WERI-Rb-1 (cell line): ENCODE measurements around the gene WDR89.
A peak's percentile ranks its signal among the peaks of the same experiment; 100 is the strongest.

Source experiments
- DNase-seq: peaks from one replicate; pipeline ENCODE4 v3.0.0-alpha.2; 2020
- H3K27ac ChIP-seq: fragments of 250-450 bp; sonication (Bioruptor Pico); 2 replicates; pipeline ENCODE4 v1.5.1; 2020; ENCODE audit warnings: mild to moderate bottlenecking, moderate library complexity
- H3K27me3 ChIP-seq: fragments of 250-450 bp; sonication (Bioruptor Pico); 2 replicates; pipeline ENCODE4 v1.5.1; 2021; ENCODE audit warnings: mild to moderate bottlenecking, low read depth, moderate library complexity; ENCODE audit not compliant: insufficient read depth, severe bottlenecking
- H3K36me3 ChIP-seq: fragments of 250-450 bp; sonication (Bioruptor Pico); 2 replicates; pipeline ENCODE4 v1.5.1; 2020; ENCODE audit warnings: mild to moderate bottlenecking, moderate library complexity
- H3K4me3 ChIP-seq: 2 replicates; pipeline ENCODE4 v1.5.1; 2011; ENCODE audit warnings: low read depth, mild to moderate bottlenecking, control low read depth, low read length
- H3K9me3 ChIP-seq: fragments of 250-450 bp; sonication (Bioruptor Pico); 2 replicates; pipeline ENCODE4 v1.5.1; 2021; ENCODE audit warnings: mild to moderate bottlenecking, moderate library complexity; ENCODE audit not compliant: severe bottlenecking
- CTCF ChIP-seq: IDR thresholded peaks from 2 replicates; pipeline ENCODE4 v1.5.1; 2011; ENCODE audit warnings: low read depth, mild to moderate bottlenecking, control low read depth, inconsistent platforms, low read length

The WDR89 gene

GRCh38 chr14:63652406-63652805 is 10.7 kb upstream of the WDR89 start:
- no peak for DNase-seq
- TF ChIP-seq CTCF: no peak
- Histone ChIP-seq H3K27me3 (no peaks in the 10 kb centered on the region), H3K4me3 (no peak overlapping the region), H3K9me3 (no peaks in the 10 kb centered on the region), H3K27ac (no peak overlapping the region), H3K36me3 (no peaks in the 10 kb centered on the region)

GRCh38 chr14:63650256-63650952 is 8.7 kb upstream of the WDR89 start:
- Histone ChIP-seq H3K27me3 (no peaks in the 10 kb centered on the region), H3K9me3 (no peaks in the 10 kb centered on the region), H3K27ac (no peak overlapping the region), H3K36me3 (no peaks in the 10 kb centered on the region), H3K4me3 (no peak overlapping the region)
- no peak for TF ChIP-seq CTCF
- DNase-seq: no peak

- no peak for DNase-seq
- no peak for TF ChIP-seq CTCF
- Histone ChIP-seq H3K9me3 (no peaks in the 10 kb centered on the region), H3K4me3 (no peak overlapping the region), H3K27ac (no peak overlapping the region), H3K36me3 (no peaks in the 10 kb centered on the region), H3K27me3 (no peaks in the 10 kb centered on the region)
Observed at GRCh38 chr14:63647696-63648410, 6.2 kb upstream of the WDR89 start.

- Histone ChIP-seq H3K4me3 (no peak overlapping the region), H3K36me3 (peaks cover 3% of the 10 kb centered on the region; the same call in 1 of the 2 replicates), H3K9me3 (no peaks in the 10 kb centered on the region), H3K27me3 (no peaks in the 10 kb centered on the region), H3K27ac (no peak overlapping the region)
- TF ChIP-seq CTCF: no peak
- DNase-seq: no peak
Observed at GRCh38 chr14:63644741-63645140, 3.1 kb upstream of the WDR89 start.

- H3K27me3 ChIP-seq: no peaks in the 10 kb centered on the region
- no peaks in the 10 kb centered on the region for H3K9me3 ChIP-seq
- peak overlapping the region; percentile 93 for H3K4me3 ChIP-seq
- peaks cover 9% of the 10 kb centered on the region for H3K36me3 ChIP-seq
- H3K27ac ChIP-seq: no peak overlapping the region
- no peak for DNase-seq
- TF ChIP-seq CTCF: no peak
Observed at GRCh38 chr14:63642656-63643382, 1.1 kb upstream of the WDR89 start.
